ENCODE data around the gene NELL2. TPM values are rescaled to one million over a fixed set of nuclear protein-coding genes. Genes with fewer than 3 reads are reported as not detected.

Gene NELL2
- total RNA-seq, 1 donor from 2014 or later: 0.55 TPM

GRCh38 chr12:44778863-44779262 is 97.3 kb downstream of the NELL2 start:
- Histone ChIP-seq H3K9me3 (replicated peaks) (peaks cover 10% of the 10 kb centered on the region), H3K27ac (replicated peaks) (no peak overlapping the region), H3K27me3 (ENCODE audit: low read depth) (peaks cover 12% of the 10 kb centered on the region), H3K4me3 (no peak overlapping the region), H3K36me3 (no peaks in the 10 kb centered on the region), H3K4me1 (no peaks in the 10 kb centered on the region)
- intact Hi-C loops (cut with micrococcal nuclease): no loop called here
- TF ChIP-seq CTCF (IDR thresholded peaks at IDR 0.05; ENCODE audit: borderline replicate concordance): no peak
- no peak for DNase-seq

GRCh38 chr12:44777044-44777443 is 99.1 kb downstream of the NELL2 start:
- Histone ChIP-seq H3K9me3 (replicated peaks) (peaks cover 10% of the 10 kb centered on the region), H3K27me3 (ENCODE audit: low read depth) (peaks cover 12% of the 10 kb centered on the region), H3K27ac (replicated peaks) (no peak overlapping the region), H3K4me1 (no peaks in the 10 kb centered on the region), H3K4me3 (no peak overlapping the region), H3K36me3 (no peaks in the 10 kb centered on the region)
- no peak for TF ChIP-seq CTCF (IDR thresholded peaks at IDR 0.05; ENCODE audit: borderline replicate concordance)
- DNase-seq: no peak
- intact Hi-C loops (cut with micrococcal nuclease): no loop called here

- intact Hi-C loops (cut with micrococcal nuclease): no loop called here
- Histone ChIP-seq H3K4me1 (no peaks in the 10 kb centered on the region), H3K36me3 (no peaks in the 10 kb centered on the region), H3K4me3 (no peak overlapping the region), H3K27me3 (ENCODE audit: low read depth) (peaks cover 12% of the 10 kb centered on the region), H3K9me3 (replicated peaks) (peaks cover 2% of the 10 kb centered on the region), H3K27ac (replicated peaks) (no peak overlapping the region)
- no peak for DNase-seq
- no peak for TF ChIP-seq CTCF (IDR thresholded peaks at IDR 0.05; ENCODE audit: borderline replicate concordance)
Measured at GRCh38 chr12:44775901-44776300, 100.2 kb downstream of the NELL2 start.

GRCh38 chr12:44774815-44775411 is 101.2 kb downstream of the NELL2 start:
- DNase-seq: no peak
- intact Hi-C loops (cut with micrococcal nuclease): no loop called here
- Histone ChIP-seq H3K36me3 (no peaks in the 10 kb centered on the region), H3K27me3 (ENCODE audit: low read depth) (peaks cover 12% of the 10 kb centered on the region), H3K27ac (replicated peaks) (no peak overlapping the region), H3K4me1 (no peaks in the 10 kb centered on the region), H3K4me3 (no peak overlapping the region), H3K9me3 (replicated peaks) (no peaks in the 10 kb centered on the region)
- peak; percentile 63 for TF ChIP-seq CTCF (IDR thresholded peaks at IDR 0.05; ENCODE audit: borderline replicate concordance)

GRCh38 chr12:44771485-44772021 is 104.6 kb downstream of the NELL2 start:
- H3K27me3 ChIP-seq (ENCODE audit: low read depth): no peaks in the 10 kb centered on the region

More at GRCh38 chr12:44771485-44772021, 104.6 kb downstream of the NELL2 start:
- no peaks in the 10 kb centered on the region for H3K9me3 ChIP-seq (replicated peaks)
- intact Hi-C loops (cut with micrococcal nuclease): no loop called here
- H3K4me1 ChIP-seq: no peaks in the 10 kb centered on the region
- no peaks in the 10 kb centered on the region for H3K36me3 ChIP-seq
- H3K4me3 ChIP-seq: no peak overlapping the region
- no peak for DNase-seq
- no peak for TF ChIP-seq CTCF (IDR thresholded peaks at IDR 0.05; ENCODE audit: borderline replicate concordance)
- H3K27ac ChIP-seq (replicated peaks): no peak overlapping the region

All from left ventricle myocardium inferior (tissue), 1 donor.